Gastroesophageal sphincter (tissue), 4 donors: ENCODE results near the gene HSP90AB1. TPM values are rescaled to one million over a fixed set of nuclear protein-coding genes. Genes with fewer than 3 reads are reported as not detected.

Experiments used
- ATAC-seq: fragments of 150-250 bp; one replicate; pipeline ENCODE4 v1.9.1; 2016; ENCODE audit warnings: mild to moderate bottlenecking, moderate library complexity
- H3K27ac ChIP-seq, 4 donors: fragments of 200-600 bp; sonication (generic) in 3 of 4; 1 replicate in 3 of 4; 2 replicates in 1 of 4; pipeline ENCODE4 v1.5.1; 2016 to 2019
- H3K27me3 ChIP-seq: fragments of 200-600 bp; sonication (generic); one replicate; pipeline ENCODE4 v1.5.1; 2019
- H3K36me3 ChIP-seq, 2 donors: fragments of 200-600 bp; sonication (generic); one replicate each; pipeline ENCODE4 v1.5.1; 2019; ENCODE audit warnings: control low read depth in 1 of 2
- H3K4me1 ChIP-seq, 3 donors: fragments of 200-600 bp; sonication (generic); 1 replicate in 2 of 3; 2 replicates in 1 of 3; pipeline ENCODE4 v1.5.1; 2016 to 2019; ENCODE audit warnings: control low read depth in 2 of 3
- H3K4me3 ChIP-seq, 2 donors: fragments of 200-600 bp; sonication (generic); one replicate each; pipeline ENCODE4 v1.5.1; 2019; ENCODE audit warnings: mild to moderate bottlenecking in 1 of 2, moderate library complexity in 1 of 2
- H3K9me3 ChIP-seq, 3 donors: fragments of 200-600 bp; sonication (generic); one replicate each; pipeline ENCODE4 v1.5.1; 2017 to 2019; ENCODE audit warnings: control low read depth in 2 of 3
- EP300 ChIP-seq: sonication (generic); formaldehyde crosslinking; IDR thresholded peaks from one replicate; pipeline ENCODE4 v1.6.1; 2017; ENCODE audit warnings: antibody characterized with exemption, mild to moderate bottlenecking
- POLR2A ChIP-seq, 2 donors: fragments of 450-650 bp; IDR thresholded peaks; one replicate each; pipeline ENCODE4 v1.6.1; 2017; ENCODE audit warnings: antibody characterized with exemption in 2 of 2, mild to moderate bottlenecking in 2 of 2, moderate library complexity in 1 of 2
- POLR2AphosphoS5 ChIP-seq: sonication (generic); formaldehyde crosslinking; IDR thresholded peaks from one replicate; pipeline ENCODE4 v1.6.1; 2017; ENCODE audit warnings: antibody characterized with exemption
- whole genome bisulfite sequencing, 2 donors: methylation state at CpG; one replicate each; pipeline ENCODE4 v1.1.5; 2018; ENCODE audit warnings: low coverage in 1 of 2; 5-methylcytosine and 5-hydroxymethylcytosine counted together
- total RNA-seq, 4 donors: library from RNA; depleted of rRNA; stranded (reverse); fragments of >200 nt; gene quantifications; one replicate each; pipeline ENCODE4 v1.1.0, GENCODE V29; 2016
- TF ChIP-seq, protein P1 (sequence below), 4 experiments: fragments of 200-600 bp in 2 of 4; fragments of 450-650 bp in 2 of 4; sonication (generic) in 1 of 4; IDR thresholded peaks; one replicate each; pipeline ENCODE4 v1.5.1; 2017 to 2019; ENCODE audit warnings: antibody characterized with exemption in 4 of 4, mild to moderate bottlenecking in 2 of 4, moderate library complexity in 2 of 4

HSP90AB1 gene
- total RNA-seq, 4 donors from 2014 or later, result 553 to 749 (median 626) TPM

DNA sequence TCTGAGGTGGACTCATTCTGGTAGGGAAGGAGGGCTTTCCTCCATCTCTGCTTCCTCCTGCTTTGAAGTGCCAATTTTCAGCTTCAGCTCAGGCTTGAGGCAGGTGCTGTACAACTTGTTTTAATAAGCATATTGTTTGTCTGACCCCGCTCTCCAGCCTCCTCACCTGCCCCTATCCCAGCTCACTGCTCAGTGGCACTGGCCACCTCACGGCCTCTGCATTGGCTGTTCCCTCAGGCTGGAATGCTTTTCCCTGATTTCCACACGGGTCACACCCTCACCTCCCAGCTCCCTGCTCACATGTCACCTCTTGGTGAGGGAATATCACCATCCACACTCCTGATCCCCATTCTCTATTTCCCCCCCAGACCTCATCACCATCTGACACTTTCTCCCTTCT lies 52.0 kb downstream of the HSP90AB1 start:
- no peak for ATAC-seq
- Histone ChIP-seq H3K27ac (no peak overlapping the region), H3K4me3 (no peak overlapping the region), H3K36me3 (peaks cover 0 to 39% of the 10 kb centered on the region in 2 donors), H3K9me3 (no peaks in the 10 kb centered on the region), H3K27me3 (peaks cover 44% of the 10 kb centered on the region), H3K4me1 (peaks cover 0 to 17% (median 12%) of the 10 kb centered on the region in 3 donors)
- TF ChIP-seq, protein P1, sequence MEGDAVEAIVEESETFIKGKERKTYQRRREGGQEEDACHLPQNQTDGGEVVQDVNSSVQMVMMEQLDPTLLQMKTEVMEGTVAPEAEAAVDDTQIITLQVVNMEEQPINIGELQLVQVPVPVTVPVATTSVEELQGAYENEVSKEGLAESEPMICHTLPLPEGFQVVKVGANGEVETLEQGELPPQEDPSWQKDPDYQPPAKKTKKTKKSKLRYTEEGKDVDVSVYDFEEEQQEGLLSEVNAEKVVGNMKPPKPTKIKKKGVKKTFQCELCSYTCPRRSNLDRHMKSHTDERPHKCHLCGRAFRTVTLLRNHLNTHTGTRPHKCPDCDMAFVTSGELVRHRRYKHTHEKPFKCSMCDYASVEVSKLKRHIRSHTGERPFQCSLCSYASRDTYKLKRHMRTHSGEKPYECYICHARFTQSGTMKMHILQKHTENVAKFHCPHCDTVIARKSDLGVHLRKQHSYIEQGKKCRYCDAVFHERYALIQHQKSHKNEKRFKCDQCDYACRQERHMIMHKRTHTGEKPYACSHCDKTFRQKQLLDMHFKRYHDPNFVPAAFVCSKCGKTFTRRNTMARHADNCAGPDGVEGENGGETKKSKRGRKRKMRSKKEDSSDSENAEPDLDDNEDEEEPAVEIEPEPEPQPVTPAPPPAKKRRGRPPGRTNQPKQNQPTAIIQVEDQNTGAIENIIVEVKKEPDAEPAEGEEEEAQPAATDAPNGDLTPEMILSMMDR (IDR thresholded peaks at IDR 0.05), result no peak
- TF ChIP-seq POLR2A (IDR thresholded peaks at IDR 0.05), result no peak
- no peak for TF ChIP-seq EP300
- no peak for TF ChIP-seq POLR2AphosphoS5
- 50 to 76% methylated on average over 1 to 2 of the region's 3 CpGs for WGBS, 2 donors

DNA sequence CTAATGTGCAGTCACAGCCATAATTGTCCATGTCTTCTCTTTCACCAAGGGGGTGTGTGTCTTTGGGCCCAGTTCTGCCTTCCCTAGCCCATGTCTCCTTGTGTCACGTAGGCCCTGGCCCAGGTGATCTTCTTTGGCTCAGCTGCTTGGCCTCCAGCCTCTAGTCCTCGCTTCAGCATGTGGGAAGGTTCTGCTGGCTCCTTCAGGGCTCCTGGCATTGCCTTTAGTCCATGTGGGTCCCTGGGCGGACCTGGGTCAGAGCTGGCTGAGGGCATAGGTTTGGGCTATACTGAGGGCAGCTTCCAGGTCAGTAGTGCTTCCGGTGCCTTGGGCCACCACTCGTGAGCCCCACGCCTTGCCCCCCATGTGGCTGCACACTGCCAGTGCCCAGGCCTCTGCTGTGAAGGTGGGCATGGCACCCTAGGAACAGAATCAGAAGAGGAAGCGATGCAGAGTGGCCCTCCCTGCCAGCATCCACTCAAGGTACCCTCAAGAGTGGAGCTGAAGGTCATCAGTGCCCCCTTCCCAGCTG lies 53.5 kb downstream of the HSP90AB1 start:
- Histone ChIP-seq H3K4me1 (peaks cover 0 to 17% (median 12%) of the 10 kb centered on the region in 3 donors), H3K27ac (no peak overlapping the region), H3K27me3 (peaks cover 29% of the 10 kb centered on the region), H3K9me3 (no peaks in the 10 kb centered on the region), H3K4me3 (no peak overlapping the region), H3K36me3 (peaks cover 0 to 54% of the 10 kb centered on the region in 2 donors)
- 0 to 100% methylated on average over 1 of the region's 7 CpGs for WGBS, 2 donors
- TF ChIP-seq EP300 (no peak), POLR2AphosphoS5 (no peak), POLR2A (IDR thresholded peaks at IDR 0.05) (no peak)
- TF ChIP-seq, protein P1 (IDR thresholded peaks at IDR 0.05), result no peak
- no peak for ATAC-seq

GRCh38 chr6:44301106-44301505 lies 54.2 kb downstream of the HSP90AB1 start:
- ATAC-seq, result no peak
- H3K36me3 ChIP-seq, result peaks cover 0 to 61% of the 10 kb centered on the region in 2 donors
- WGBS, 2 donors, result 79% methylated on average over 3 of the region's 8 CpGs; no CpG with 5 or more reads in 1 of the 2 donors

GRCh38 chr6:44301782-44302564 lies 55.1 kb downstream of the HSP90AB1 start:
- H3K4me3 ChIP-seq, result no peak overlapping the region
- peaks cover 0 to 13% (median 11%) of the 10 kb centered on the region in 3 donors for H3K4me1 ChIP-seq
- TF ChIP-seq, protein P1 (IDR thresholded peaks at IDR 0.05), result no peak
- no peak for TF ChIP-seq EP300
- no peak for TF ChIP-seq POLR2A (IDR thresholded peaks at IDR 0.05)
- no peak for TF ChIP-seq POLR2AphosphoS5
- no peaks in the 10 kb centered on the region for H3K9me3 ChIP-seq
- 65 to 74% methylated on average over 2 to 8 of the region's 14 CpGs for WGBS, 2 donors
- ATAC-seq, result no peak
- H3K27me3 ChIP-seq, result peaks cover 13% of the 10 kb centered on the region
- peaks cover 0 to 70% of the 10 kb centered on the region in 2 donors for H3K36me3 ChIP-seq
- H3K27ac ChIP-seq, result no peak overlapping the region

More at GRCh38 chr6:44301106-44301505, 54.2 kb downstream of the HSP90AB1 start:
- Histone ChIP-seq H3K4me1 (peaks cover 0 to 17% (median 12%) of the 10 kb centered on the region in 3 donors), H3K27ac (no peak overlapping the region), H3K4me3 (no peak overlapping the region), H3K9me3 (no peaks in the 10 kb centered on the region), H3K27me3 (peaks cover 22% of the 10 kb centered on the region)
- TF ChIP-seq POLR2A (IDR thresholded peaks at IDR 0.05) (no peak), EP300 (no peak), POLR2AphosphoS5 (no peak)
- TF ChIP-seq, protein P1 (IDR thresholded peaks at IDR 0.05), result no peak
